Activated B cell treated with CpG ODN at 0.5 μM for 24 hours (primary cell): ENCODE data around the gene CHD5. TPM values are rescaled to one million over a fixed set of nuclear protein-coding genes. Genes with fewer than 3 reads are reported as not detected.

ENCODE experiments used
- ATAC-seq: fragments of 200-7000 bp; cut with Tn5 transposase; one replicate; pipeline ENCODE4 v1.10.0; 2021; ENCODE audit warnings: low read depth, mild to moderate bottlenecking, moderate library complexity
- CTCF ChIA-PET: fragments of 350-600 bp; sonication (Branson Sonifier 250); formaldehyde crosslinking; loops from one replicate; lab custom pipeline; 2021; ENCODE audit warnings: antibody characterized with exemption; lab: Charles Lee
- POLR2A ChIA-PET: fragments of 350-600 bp; sonication (Branson Sonifier 250); formaldehyde crosslinking; loops from one replicate; lab custom pipeline; 2021; ENCODE audit warnings: antibody characterized with exemption; lab: Charles Lee
- DNase-seq: peaks from one replicate; pipeline ENCODE4 v3.0.0; 2022
- H3K27ac Mint-ChIP-seq: one replicate; pipeline ENCODE4 v1.8.0; 2020; ENCODE audit warnings: mixed read lengths
- H3K27me3 Mint-ChIP-seq: one replicate; pipeline ENCODE4 v1.8.0; 2021; ENCODE audit warnings: mixed read lengths
- H3K36me3 Mint-ChIP-seq: one replicate; pipeline ENCODE4 v1.8.0; 2021; ENCODE audit warnings: low read depth, mixed read lengths
- H3K4me1 Mint-ChIP-seq: one replicate; pipeline ENCODE4 v1.8.0; 2021; ENCODE audit warnings: mixed read lengths
- H3K4me3 Mint-ChIP-seq: one replicate; pipeline ENCODE4 v1.8.0; 2020; ENCODE audit warnings: mild to moderate bottlenecking, mixed read lengths
- H3K9me3 Mint-ChIP-seq: one replicate; pipeline ENCODE4 v1.8.0; 2020; ENCODE audit warnings: mixed read lengths
- intact Hi-C: fragments of 100-400 bp; cut with micrococcal nuclease; formaldehyde crosslinking; loops from one replicate; pipeline ENCODE4 v1.15.1; 2024
- total RNA-seq: library from RNA; stranded (reverse); gene quantifications from 2 replicates; pipeline ENCODE4 v1.2.3, GENCODE V29; 2022
- TF ChIP-seq, protein P1 (sequence below): fragments of 200-600 bp; IDR thresholded peaks from one replicate; pipeline ENCODE4 v1.8.0; 2022; ENCODE audit warnings: antibody characterized with exemption, mild to moderate bottlenecking

Gene CHD5
- total RNA-seq, 1 donor from 2014 or later = 0.31 TPM

DNA sequence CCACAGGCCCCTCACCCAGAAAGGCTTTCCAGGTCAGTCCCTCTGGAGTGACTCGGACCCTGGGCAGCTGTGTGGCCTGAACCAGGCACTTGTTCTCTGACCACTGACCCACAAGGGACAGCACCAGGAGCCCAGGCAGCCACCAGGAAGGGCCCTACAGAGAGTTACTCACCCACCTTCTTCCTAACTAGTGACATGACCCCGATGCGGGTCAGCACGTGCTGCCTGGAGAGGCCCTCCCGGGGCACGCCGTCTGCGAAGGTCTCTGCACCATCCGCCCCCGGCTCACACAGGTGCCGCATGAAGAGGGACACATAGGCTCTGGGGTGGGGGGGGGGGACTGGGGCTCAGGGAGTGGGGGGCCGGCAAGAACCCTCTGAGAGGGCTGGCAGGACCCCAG is 55.8 kb downstream of the CHD5 start:
- peaks cover 2% of the 10 kb centered on the region for H3K27me3 Mint-ChIP-seq
- TF ChIP-seq, protein P1, sequence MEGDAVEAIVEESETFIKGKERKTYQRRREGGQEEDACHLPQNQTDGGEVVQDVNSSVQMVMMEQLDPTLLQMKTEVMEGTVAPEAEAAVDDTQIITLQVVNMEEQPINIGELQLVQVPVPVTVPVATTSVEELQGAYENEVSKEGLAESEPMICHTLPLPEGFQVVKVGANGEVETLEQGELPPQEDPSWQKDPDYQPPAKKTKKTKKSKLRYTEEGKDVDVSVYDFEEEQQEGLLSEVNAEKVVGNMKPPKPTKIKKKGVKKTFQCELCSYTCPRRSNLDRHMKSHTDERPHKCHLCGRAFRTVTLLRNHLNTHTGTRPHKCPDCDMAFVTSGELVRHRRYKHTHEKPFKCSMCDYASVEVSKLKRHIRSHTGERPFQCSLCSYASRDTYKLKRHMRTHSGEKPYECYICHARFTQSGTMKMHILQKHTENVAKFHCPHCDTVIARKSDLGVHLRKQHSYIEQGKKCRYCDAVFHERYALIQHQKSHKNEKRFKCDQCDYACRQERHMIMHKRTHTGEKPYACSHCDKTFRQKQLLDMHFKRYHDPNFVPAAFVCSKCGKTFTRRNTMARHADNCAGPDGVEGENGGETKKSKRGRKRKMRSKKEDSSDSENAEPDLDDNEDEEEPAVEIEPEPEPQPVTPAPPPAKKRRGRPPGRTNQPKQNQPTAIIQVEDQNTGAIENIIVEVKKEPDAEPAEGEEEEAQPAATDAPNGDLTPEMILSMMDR = no peak
- intact Hi-C loops = no loop called here
- no peak overlapping the region for H3K27ac Mint-ChIP-seq
- ChIA-PET POLR2A (no interaction called here), CTCF (no interaction called here)
- no peaks in the 10 kb centered on the region for H3K36me3 Mint-ChIP-seq
- no peak for DNase-seq
- ATAC-seq = no peak
- H3K4me3 Mint-ChIP-seq = no peak overlapping the region
- peaks cover 4% of the 10 kb centered on the region for H3K4me1 Mint-ChIP-seq
- no peaks in the 10 kb centered on the region for H3K9me3 Mint-ChIP-seq

DNA sequence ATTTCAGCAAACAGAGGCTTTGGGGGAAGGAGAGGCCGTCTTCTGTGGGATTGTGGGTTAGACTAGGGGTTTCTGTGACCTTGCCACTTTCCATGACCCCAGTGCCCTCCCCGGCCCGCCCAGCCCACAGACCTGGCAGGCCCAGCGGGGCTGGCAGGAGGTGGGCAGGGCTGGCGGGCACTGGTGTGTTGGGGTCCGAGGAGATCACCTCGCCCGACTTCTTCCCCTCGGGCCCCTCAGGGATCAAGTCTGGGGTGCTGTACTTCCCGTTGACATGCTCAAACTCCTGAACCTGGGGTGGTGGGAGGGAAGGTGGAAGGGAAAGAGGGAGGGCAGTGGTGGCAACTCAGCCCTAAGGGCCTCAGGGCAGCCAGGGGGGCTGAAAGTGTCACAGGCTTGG is 56.3 kb downstream of the CHD5 start:
- intact Hi-C loops = no loop called here
- no peaks in the 10 kb centered on the region for H3K36me3 Mint-ChIP-seq
- CTCF ChIA-PET = no interaction called here
- H3K27me3 Mint-ChIP-seq = peaks cover 2% of the 10 kb centered on the region
- TF ChIP-seq, protein P1 = no peak
- no peak for ATAC-seq
- DNase-seq = no peak
- peaks cover 4% of the 10 kb centered on the region for H3K4me1 Mint-ChIP-seq
- no peaks in the 10 kb centered on the region for H3K9me3 Mint-ChIP-seq
- H3K27ac Mint-ChIP-seq = no peak overlapping the region
- H3K4me3 Mint-ChIP-seq = no peak overlapping the region
- POLR2A ChIA-PET = no interaction called here

DNA sequence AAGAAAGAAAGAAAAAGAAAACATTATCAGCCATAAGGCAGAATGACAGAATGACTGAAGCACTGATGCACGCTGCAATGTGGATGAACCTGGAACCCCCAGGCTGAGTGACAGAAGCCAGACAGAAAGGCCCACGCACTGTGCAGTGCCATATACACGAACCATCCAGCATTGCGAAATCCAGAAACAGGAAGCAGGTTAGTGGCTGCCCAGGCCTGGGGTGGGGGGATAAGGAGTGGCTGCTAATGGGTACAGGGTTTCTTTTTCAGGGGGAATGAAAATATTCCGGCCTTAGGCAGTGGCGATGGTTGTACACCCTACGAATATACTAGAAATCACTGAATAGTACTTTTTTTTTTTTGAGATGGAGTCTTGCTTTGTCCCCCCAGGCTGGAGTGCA is 57.0 kb downstream of the CHD5 start:
- ATAC-seq (no peak), DNase-seq (no peak)
- TF ChIP-seq, protein P1 = no peak
- POLR2A ChIA-PET = no interaction called here
- Mint-ChIP-seq H3K27me3 (peaks cover 2% of the 10 kb centered on the region), H3K4me1 (peaks cover 4% of the 10 kb centered on the region), H3K9me3 (no peaks in the 10 kb centered on the region), H3K4me3 (no peak overlapping the region), H3K27ac (no peak overlapping the region), H3K36me3 (no peaks in the 10 kb centered on the region)
- intact Hi-C loops = no loop called here
- CTCF ChIA-PET = no interaction called here

DNA sequence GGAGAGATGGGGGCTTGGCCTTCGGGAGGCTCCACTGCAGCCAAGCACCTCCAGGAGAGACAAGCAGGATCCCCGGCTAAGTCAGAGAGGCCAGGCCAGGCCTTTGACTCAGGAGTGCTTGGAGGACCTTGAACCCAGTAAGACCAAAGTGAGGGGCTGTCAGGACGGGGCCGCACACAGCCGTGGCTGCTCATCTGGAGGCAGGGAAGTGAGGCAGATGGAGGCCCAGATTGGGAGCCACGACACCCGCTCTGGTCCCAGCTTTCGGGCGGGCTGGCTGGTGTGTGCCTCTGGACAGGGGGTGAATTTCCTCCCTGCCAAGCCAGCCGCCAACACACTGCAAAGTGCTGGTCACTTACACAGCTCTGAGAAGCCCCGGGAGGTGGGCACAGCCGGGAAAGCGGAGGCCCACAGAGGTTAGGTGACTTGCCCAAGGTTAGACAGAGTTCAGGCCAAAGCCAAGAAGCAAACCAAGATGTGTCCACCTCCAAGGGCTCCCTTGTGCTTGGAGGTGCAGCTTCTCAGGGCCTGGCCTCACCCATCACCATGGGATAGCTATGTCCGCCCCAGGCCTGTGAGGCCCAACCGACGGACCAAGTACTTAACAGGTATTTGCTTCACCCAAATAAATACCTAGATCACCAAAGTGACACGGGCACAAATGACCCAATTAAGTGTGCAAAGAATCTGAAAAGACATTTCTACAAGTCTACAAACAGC is 58.3 kb downstream of the CHD5 start:
- Mint-ChIP-seq H3K27ac (no peak overlapping the region), H3K4me1 (no peaks in the 10 kb centered on the region), H3K9me3 (peaks cover 3% of the 10 kb centered on the region), H3K4me3 (no peak overlapping the region), H3K27me3 (peaks cover 2% of the 10 kb centered on the region), H3K36me3 (no peaks in the 10 kb centered on the region)
- TF ChIP-seq, protein P1 = no peak
- POLR2A ChIA-PET = no interaction called here
- DNase-seq (no peak), ATAC-seq (no peak)
- intact Hi-C loops = no loop called here
- CTCF ChIA-PET = no interaction called here

DNA sequence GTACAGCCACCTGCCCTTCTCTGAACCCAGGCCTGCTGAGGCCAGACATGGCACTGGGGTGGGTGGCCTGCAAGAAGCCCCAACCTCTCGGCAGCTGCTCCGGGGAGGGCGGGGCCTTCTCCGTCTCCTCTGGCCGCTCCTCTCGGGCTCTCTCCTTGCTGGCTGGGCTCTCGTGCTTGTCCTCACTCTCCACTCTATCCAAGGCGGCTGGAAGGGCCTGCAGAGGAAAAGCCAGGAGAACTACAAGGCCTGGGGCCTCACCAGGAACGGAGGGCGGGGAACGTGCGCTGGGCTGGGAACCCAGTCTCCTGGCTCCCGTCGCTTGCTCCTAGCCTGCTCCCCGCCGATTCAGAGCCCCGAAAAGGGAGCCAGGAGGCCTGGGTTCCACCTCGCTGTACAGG is 59.1 kb downstream of the CHD5 start:
- ChIA-PET POLR2A (no interaction called here), CTCF (no interaction called here)
- Mint-ChIP-seq H3K27ac (no peak overlapping the region), H3K27me3 (peaks cover 2% of the 10 kb centered on the region), H3K4me1 (no peaks in the 10 kb centered on the region), H3K4me3 (no peak overlapping the region), H3K36me3 (no peaks in the 10 kb centered on the region), H3K9me3 (peaks cover 10% of the 10 kb centered on the region)
- DNase-seq (no peak), ATAC-seq (no peak)
- TF ChIP-seq, protein P1 = no peak
- intact Hi-C loops = no loop called here
